Sigmoid colon (tissue), 4 donors: ENCODE data around the gene CAND1.
A peak's percentile ranks its signal among the peaks of the same experiment; 100 is the strongest.

Source experiments
- CTCF ChIP-seq, 4 experiments: fragments of 450-650 bp in 3 of 4; fragments of 200-600 bp in 1 of 4; IDR thresholded peaks; one replicate each; pipeline ENCODE4 v1.5.1; 2016 to 2019; ENCODE audit warnings: antibody characterized with exemption in 4 of 4, mild to moderate bottlenecking in 3 of 4, moderate library complexity in 2 of 4
- POLR2A ChIP-seq, 2 donors: fragments of 450-650 bp; IDR thresholded peaks; one replicate each; pipeline ENCODE4 v1.6.1; 2016; ENCODE audit warnings: antibody characterized with exemption in 2 of 2, mild to moderate bottlenecking in 2 of 2, moderate library complexity in 2 of 2
- POLR2AphosphoS5 ChIP-seq, 4 donors: sonication (generic); formaldehyde crosslinking; IDR thresholded peaks; one replicate each; pipeline ENCODE4 v1.6.1; 2017; ENCODE audit warnings: antibody characterized with exemption in 4 of 4

DNA sequence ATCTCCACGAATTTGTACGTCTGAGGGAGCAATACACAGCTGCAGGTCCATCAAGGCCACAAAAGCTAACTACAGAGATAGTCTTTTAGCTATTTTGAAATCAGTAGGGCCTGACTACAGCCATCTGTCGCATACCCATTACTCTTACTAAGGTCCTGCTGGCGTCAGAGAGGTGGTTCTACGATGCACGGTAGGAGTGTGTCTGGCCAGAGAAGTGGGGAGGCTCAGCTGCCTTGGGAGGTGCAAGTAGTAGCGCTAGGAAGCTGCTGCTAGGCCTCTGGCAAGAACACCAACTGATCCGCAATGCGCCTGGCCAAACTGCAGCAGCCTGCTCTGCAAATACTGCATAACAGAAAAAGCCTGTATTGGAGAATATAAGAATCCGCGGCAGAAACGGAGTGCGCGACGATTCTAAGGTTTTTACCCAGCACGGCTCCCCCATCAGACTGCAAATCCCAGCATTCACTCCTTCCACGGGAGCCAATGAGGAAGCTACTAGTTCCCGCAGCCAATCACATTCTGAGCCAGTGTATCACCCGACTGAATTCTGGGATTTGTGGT, 743 bp upstream of the CAND1 start:
- TF ChIP-seq CTCF (IDR thresholded peaks at IDR 0.05) (no peak), POLR2A (IDR thresholded peaks at IDR 0.05) (peak; percentile 3 to 33), POLR2AphosphoS5 (IDR thresholded peaks at IDR 0.05) (peak in 3 of 4 donors; percentile 7 to 74 (median 13))
